ENCODE results near the gene BID. TPM values are rescaled to one million over a fixed set of nuclear protein-coding genes. Genes with fewer than 3 reads are reported as not detected.
A peak's percentile ranks its signal among the peaks of the same experiment; 100 is the strongest.

Gene BID
- total and polyA plus RNA-seq, 2 of the 8 experiments (the other 6 are each of a cell fraction or from before 2014, with no cell fraction given), result 39.3 to 114 TPM

- TF ChIP-seq CBX8 (IDR thresholded peaks at IDR 0.05; ENCODE audit: borderline replicate concordance, low read depth, low read length) (no peak), RBBP5 (IDR thresholded peaks at IDR 0.05; ENCODE audit: borderline replicate concordance, low read depth, low read length) (no peak), BRCA1 (IDR thresholded peaks at IDR 0.05; ENCODE audit: low read depth, low read length) (no peak), BACH1 (IDR thresholded peaks at IDR 0.05; ENCODE audit: low read length) (no peak), RNF2 (IDR thresholded peaks at IDR 0.05; ENCODE audit: borderline replicate concordance, low read depth, low read length, missing control alignments, poor library complexity, severe bottlenecking) (no peak), KDM4A (IDR thresholded peaks at IDR 0.05; ENCODE audit: low read depth, low read length, severe bottlenecking) (peak; percentile 40), CHD1 (IDR thresholded peaks at IDR 0.05; ENCODE audit: low read depth, low read length) (no peak)
- TF ChIP-seq, protein P1, sequence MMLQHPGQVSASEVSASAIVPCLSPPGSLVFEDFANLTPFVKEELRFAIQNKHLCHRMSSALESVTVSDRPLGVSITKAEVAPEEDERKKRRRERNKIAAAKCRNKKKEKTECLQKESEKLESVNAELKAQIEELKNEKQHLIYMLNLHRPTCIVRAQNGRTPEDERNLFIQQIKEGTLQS (IDR thresholded peaks at IDR 0.05; ENCODE audit: insufficient read depth, low read depth, low read length), result no peak
These were observed 563 bp downstream of the BID start (continued) for GRCh38 chr22:17773606-17774205.
